H1 (cell line): ENCODE measurements around the gene HRCT1. TPM values are rescaled to one million over a fixed set of nuclear protein-coding genes. Genes with fewer than 3 reads are reported as not detected.

Experiments
- BCL11A ChIP-seq, 2 experiments: IDR thresholded peaks; one replicate each; pipeline ENCODE4 v1.6.1; 2011; ENCODE audit warnings: low read depth in 2 of 2, low read length in 2 of 2, mild to moderate bottlenecking in 2 of 2
- MAFK ChIP-seq: IDR thresholded peaks from 2 replicates; pipeline ENCODE4 v1.6.1; 2012; ENCODE audit warnings: low read depth, mild to moderate bottlenecking, improper control_type of control experiment, low read length
- RBBP5 ChIP-seq: IDR thresholded peaks from 2 replicates; pipeline ENCODE4 v1.7.1; 2012; ENCODE audit warnings: low read depth, mild to moderate bottlenecking, inconsistent platforms, low read length, moderate library complexity, borderline replicate concordance
- SIX5 ChIP-seq: IDR thresholded peaks from 2 replicates; pipeline ENCODE4 v1.6.1; 2011; ENCODE audit warnings: mild to moderate bottlenecking, low read depth, low read length
- TBP ChIP-seq: IDR thresholded peaks from 2 replicates; pipeline ENCODE4 v1.6.1; 2011; ENCODE audit warnings: low read depth, low read length, improper control_type of control experiment
- polyA plus RNA-seq, 7 experiments: library from polyadenylated mRNA; depleted of rRNA in 3 of 7; stranded (reverse) in 5 of 7; unstranded in 2 of 7; fragments of >200 nt in 5 of 7; fragments of 200-250 nt in 2 of 7; gene quantifications; 1 replicate in 5 of 7; 2 replicates in 1 of 7; 4 replicates in 1 of 7; pipeline versions ENCODE4 v1.2.1 to v1.2.3, GENCODE V29; 2011 to 2013; ENCODE audit warnings: missing spikeins in 2 of 7, mixed read lengths in 2 of 7
- total RNA-seq: library from RNA; stranded (reverse); fragmentation: NEBNext Ultra II Directional; extraction: Animal tissue kit (Norgen Biotek cat#: 25700); gene quantifications from 2 replicates; pipeline ENCODE4 v1.2.1, GENCODE V29; 2021

The HRCT1 gene
- total and polyA plus RNA-seq, 2 of the 8 experiments (the other 6 are each of a cell fraction or from before 2014, with no cell fraction given): not detected

DNA sequence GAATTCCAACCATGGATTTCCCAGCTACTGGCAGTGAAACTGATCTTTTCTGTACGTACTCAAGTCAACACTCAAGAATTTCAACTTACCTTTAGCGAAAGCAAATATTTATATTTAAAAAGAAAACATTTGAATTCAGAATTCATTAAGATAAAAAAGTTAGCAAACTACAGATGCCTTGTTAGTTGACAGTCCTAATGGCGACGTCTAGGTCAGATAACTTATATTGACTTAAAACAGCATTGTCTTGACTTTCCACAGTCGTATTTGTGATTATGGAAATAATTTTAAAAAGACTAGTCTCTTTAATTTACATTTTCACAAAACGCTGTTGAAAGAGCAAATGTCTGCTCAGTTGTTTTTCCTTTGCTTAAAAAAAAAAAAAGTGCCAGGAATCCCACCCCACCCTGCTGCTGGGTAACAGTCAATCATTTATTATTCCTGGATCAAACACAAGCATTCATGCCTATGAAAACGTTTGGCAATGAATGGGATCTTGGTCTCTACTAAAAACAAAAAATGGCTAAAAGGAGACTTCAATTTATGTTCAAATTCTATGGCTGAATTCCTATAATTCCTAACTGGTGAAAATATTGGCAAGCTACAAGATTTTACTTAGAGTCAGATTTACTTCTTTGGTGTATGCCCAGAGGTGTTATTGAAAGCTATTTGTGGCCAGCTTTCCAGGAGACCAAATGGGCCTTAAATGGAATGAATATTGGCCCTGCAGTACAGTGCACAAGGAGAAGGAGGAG, 29.9 kb downstream of the HRCT1 start (continued):
- no peak for TF ChIP-seq BCL11A (IDR thresholded peaks at IDR 0.05; ENCODE audit: low read depth in 2 of 2, low read length in 2 of 2)
- TF ChIP-seq SIX5: no peak
- no peak for TF ChIP-seq MAFK
- TF ChIP-seq TBP: no peak
- TF ChIP-seq RBBP5: no peak
